NCI-H1436 treated with DMSO at 0.1 percent for 48 hours (cell line): ENCODE data around the gene CNKSR3.

Source experiments
- DNase-seq: peaks from one replicate; lab custom pipeline; 2025; lab: John Stamatoyannopoulos, UW

Gene CNKSR3

DNA sequence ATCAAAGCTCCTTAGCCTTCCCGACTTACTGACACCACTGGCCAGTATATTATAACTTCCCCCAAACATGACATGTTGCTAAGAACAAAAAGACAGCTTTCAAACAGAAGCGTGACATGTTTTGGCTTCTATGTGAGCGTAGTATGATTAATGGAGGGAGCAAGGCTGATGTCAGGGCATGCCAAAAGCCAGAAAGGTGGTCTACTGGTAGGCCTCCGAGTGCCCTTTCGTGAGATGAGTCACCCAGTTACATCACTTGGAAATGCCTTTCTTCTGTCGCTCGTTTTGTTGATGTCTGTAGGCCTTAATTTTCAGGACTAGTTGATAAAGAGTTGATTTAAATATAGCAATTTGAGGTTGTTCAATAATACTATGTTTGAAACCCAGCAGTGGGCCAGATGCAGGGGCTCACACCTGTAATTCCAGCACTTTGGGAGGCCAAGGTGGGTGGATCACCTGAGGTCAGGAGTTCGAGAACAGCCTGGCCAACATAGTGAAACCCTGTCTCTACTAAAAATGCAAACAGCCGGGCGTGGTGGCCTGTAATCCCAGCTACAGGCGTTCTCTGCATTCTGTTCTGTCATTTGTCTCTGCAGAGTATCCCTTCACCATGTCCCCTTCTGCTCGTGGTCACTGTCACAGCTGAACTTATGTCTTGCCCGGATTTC lies 53.3 kb downstream of the CNKSR3 start:
- no peak for DNase-seq

DNA sequence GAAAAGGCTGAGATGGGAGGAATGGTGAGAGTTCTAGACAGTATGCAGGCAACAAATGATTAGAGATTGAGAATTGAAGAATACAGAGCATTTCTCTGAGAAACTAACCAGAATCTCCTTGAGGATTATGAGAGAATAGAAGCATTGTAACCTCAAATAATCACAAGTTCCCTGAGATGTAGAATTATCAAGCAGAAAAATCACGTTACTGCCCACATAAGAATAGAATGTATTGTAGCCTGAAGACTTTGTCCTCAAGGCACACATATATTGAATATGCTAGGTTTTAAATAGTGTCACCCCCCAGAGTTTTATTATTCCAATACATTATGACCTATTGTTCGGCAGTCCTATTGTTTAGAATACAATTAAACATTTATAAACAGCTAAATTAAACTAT lies 57.2 kb downstream of the CNKSR3 start:
- DNase-seq = no peak

DNA sequence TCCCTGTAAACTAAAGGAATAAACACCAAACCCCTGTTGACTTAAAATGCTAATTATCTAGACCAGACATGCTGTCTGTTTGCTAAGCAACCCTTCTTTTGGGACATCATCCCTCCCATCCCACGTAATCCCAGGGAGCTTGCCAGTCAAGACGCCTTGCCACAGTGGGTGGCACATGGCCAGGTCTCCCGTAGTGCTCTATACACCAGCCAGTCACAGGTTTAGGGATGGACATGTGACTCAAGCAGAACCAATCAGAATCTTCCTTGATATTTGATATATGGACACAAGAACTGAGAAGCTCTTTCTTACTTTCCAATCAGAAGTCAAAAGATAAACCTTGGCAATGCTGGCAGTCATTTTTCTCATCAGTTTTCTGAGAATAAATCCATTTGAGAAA lies 60.0 kb downstream of the CNKSR3 start:
- no peak for DNase-seq

- no peak for DNase-seq
Measured at GRCh38 chr6:154448448-154449096, 61.9 kb downstream of the CNKSR3 start.

DNA sequence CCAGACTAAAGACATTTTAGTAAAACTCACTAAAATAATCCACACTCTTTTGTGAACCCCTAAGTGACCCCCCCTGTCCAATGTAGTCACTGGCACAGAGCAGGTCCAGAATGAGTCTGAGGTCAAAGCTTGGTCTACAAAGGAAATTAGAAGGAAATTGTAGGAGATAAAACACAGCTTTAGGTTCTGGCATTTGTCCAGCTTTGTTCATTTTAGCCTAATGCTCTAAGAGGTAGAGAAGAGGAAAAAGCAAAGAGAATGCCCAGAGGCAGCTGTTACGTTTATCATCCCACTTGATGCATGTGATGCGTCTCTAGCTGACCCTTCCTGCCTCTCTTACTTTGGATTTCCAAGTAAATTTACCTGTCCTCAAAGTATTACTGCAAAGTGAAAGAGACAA lies 62.5 kb downstream of the CNKSR3 start:
- DNase-seq = peak; percentile 19

DNA sequence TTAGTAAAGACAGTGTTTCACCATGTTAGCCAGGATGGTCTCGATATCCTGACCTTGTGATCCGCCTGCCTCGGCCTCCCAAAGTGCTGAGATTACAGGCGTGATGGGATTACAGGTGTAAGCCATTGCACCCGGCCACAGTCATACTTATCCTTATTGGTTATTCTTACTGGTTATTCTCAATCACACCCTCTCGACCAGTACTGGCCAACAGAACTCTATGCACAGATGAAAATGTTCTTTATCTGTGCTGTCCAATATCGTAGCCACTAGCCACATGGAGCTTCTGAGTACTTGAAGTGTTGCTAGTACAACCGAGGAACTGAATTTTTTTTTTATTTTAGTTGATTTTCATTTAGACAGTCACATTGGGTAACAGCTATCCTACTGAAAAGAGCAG lies 63.5 kb downstream of the CNKSR3 start:
- DNase-seq = no peak

- no peak for DNase-seq
Measured at GRCh38 chr6:154445417-154445816, 65.1 kb downstream of the CNKSR3 start.

- DNase-seq = no peak
Measured at GRCh38 chr6:154441995-154442310, 68.5 kb downstream of the CNKSR3 start.

DNA sequence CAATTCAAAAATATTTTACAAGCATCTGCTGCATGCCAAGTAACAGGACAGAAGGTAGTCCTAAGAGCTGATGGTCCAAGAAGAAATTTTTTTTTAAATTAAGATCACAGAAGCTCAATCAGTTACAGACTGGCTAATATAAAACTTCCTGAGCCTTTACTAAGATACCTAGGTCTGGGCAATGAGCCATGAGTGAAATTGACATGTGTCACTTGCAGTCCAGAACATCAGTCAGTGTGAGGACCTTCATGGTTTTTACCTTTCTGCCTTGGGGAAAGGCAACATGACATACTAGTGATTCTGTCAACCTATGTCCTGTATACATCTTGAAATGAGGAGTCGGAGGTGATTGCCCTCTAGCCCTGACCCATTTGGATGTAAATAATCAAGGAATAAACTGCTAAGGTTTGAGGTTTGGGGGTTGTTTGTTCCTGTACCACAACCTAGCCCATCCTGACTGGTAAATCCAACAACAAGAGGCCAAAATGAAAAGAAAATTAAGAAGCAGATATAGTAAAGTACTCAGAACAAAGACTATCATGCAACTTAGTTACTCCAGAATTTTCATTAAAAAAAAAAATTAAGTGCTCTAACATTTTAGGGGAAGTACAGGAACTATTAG lies 70.0 kb downstream of the CNKSR3 start:
- DNase-seq = no peak

- DNase-seq = no peak
Measured at GRCh38 chr6:154440022-154440421, 70.5 kb downstream of the CNKSR3 start.

DNA sequence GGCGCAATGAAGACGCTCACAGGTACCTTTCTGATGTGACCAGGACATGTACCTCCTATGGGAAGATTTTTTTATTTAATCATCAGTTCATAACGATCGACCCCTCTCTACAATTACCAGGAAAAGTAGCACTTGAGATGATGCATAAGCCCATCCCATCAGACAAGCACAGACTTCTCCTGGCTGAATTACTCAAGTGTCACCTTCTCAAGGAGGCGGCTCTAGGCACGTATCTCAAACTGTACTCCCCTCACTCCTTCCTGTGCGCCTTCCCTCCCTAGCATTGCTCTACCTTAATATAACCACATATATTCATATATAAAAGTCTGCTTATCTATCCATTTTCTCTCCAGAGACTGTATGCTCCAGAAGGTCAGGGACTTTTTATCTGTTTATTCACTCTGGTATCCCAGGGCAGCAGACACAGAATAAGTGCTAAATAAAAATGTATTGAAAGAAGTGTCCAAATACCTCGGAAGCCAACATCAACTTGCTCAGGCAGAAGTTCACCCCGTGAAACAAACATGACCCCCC lies 71.5 kb downstream of the CNKSR3 start:
- DNase-seq = no peak

GRCh38 chr6:154435400-154435945 lies 75.0 kb downstream of the CNKSR3 start:
- DNase-seq = no peak

GRCh38 chr6:154434662-154435061 lies 75.8 kb downstream of the CNKSR3 start:
- DNase-seq = no peak

DNA sequence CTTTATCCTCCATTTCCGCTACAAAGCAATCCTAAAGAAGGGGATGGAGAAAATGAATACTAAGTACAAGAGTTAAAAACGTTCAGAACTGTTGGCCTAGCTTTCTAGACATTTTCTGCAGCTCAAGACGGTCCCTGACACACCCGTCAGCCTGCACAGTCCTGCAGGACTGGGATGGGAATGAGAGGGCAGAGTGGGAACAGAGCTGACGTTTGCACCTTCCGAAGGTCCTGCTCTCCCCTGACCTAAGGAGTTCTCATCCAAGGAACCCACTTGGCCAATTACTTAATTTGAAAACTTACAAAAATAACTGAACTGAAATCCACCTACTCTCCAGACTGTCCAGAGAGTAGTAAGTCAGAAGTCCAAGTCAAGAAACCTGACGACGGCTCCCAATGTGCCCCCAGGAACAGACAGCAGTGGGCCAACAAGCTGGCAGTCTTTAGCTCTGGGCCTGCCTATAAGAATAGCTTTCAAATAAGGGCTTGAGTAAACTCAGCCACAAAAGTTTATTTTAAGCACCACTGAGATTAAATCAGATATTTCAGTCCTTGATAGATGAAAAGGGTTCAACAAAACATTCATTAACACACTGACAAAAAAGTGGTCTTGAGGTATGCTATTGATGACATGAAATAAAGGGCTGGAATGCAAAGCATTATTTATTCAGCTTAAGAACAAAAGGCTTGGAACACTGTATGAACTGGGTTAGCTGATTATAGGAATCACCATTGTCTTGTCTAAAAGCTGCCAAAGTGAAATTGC lies 76.8 kb downstream of the CNKSR3 start:
- DNase-seq = no peak

- no peak for DNase-seq
Measured at GRCh38 chr6:154432533-154433476, 77.7 kb downstream of the CNKSR3 start.

DNA sequence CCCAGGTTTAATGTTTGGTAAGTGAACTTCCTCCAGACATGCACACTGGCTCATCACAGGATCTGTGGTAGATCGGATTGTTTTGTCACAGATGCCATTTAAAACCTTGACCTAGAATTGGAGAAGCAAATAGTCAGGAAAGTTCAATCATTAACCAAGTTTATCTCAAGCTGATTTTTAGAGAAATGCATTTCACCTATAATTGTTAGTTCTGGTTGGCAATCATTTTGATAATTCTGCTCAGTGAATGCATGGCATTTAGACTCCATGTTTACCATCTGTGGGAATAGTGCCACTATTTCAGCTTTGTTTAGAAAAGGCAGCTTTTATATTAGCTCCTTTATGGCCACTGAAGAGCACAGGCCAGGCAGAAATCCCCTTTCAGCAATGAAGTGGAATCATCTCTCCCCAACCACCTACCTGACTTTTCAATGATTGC lies 80.0 kb downstream of the CNKSR3 start:
- DNase-seq = no peak

- no peak for DNase-seq
Measured at GRCh38 chr6:154429711-154430110, 80.8 kb downstream of the CNKSR3 start.

- DNase-seq = no peak
Measured at GRCh38 chr6:154428897-154429296, 81.6 kb downstream of the CNKSR3 start.

DNA sequence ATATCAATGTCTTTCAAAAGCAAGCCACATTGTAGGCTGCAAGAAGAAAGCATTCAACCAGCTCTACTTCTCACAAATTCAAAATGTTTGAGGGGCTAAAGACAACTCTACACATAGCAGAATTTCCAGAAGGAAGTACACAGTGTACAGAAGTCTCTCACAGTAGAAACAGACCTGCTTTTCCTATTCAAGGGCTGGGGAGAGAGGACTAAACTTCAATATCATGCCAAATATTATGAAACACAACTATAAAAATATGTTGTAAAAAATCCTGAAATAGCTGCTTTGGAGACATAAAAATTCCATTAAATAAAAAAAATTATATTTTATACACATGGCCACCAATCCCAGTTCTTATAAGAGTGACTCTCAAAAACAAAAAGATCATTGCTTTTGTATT lies 83.0 kb downstream of the CNKSR3 start:
- DNase-seq = no peak

GRCh38 chr6:154426997-154427396 lies 83.5 kb downstream of the CNKSR3 start:
- DNase-seq = no peak

- no peak for DNase-seq
Measured at GRCh38 chr6:154425034-154425433, 85.5 kb downstream of the CNKSR3 start.
